ENCODE measurements around the gene GPC4.

GPC4 gene

GRCh38 chrX:133384454-133384853 is 30.8 kb downstream of the GPC4 start:
- Histone ChIP-seq H3K27ac (no peak overlapping the region), H3K4me3 (ENCODE audit: low read depth, low read length) (no peak overlapping the region), H3K36me3 (replicated peaks) (no peaks in the 10 kb centered on the region), H3K27me3 (replicated peaks) (no peaks in the 10 kb centered on the region)
- in situ Hi-C loops (cut with HindIII; ENCODE audit: low pct_ligation_motif_present, low sequenced_read_pairs) = no loop called here
- TF ChIP-seq CTCF (IDR thresholded peaks at IDR 0.05; ENCODE audit: low read depth, low read length, missing control alignments) = no peak
- no peak for DNase-seq

GRCh38 chrX:133380711-133381619 is 34.3 kb downstream of the GPC4 start:
- no peak for DNase-seq
- H3K27me3 ChIP-seq (replicated peaks) = no peaks in the 10 kb centered on the region
- no peak overlapping the region for H3K27ac ChIP-seq
- H3K36me3 ChIP-seq (replicated peaks) = no peaks in the 10 kb centered on the region
- in situ Hi-C loops (cut with HindIII; ENCODE audit: low pct_ligation_motif_present, low sequenced_read_pairs) = no loop called here
- H3K4me3 ChIP-seq (ENCODE audit: low read depth, low read length) = no peak overlapping the region
- TF ChIP-seq CTCF (IDR thresholded peaks at IDR 0.05; ENCODE audit: low read depth, low read length, missing control alignments) = no peak

- Histone ChIP-seq H3K27me3 (replicated peaks) (no peaks in the 10 kb centered on the region), H3K36me3 (replicated peaks) (no peaks in the 10 kb centered on the region), H3K27ac (no peak overlapping the region), H3K4me3 (ENCODE audit: low read depth, low read length) (no peak overlapping the region)
- DNase-seq = no peak
- no peak for TF ChIP-seq CTCF (IDR thresholded peaks at IDR 0.05; ENCODE audit: low read depth, low read length, missing control alignments)
- in situ Hi-C loops (cut with HindIII; ENCODE audit: low pct_ligation_motif_present, low sequenced_read_pairs) = no loop called here
Measured at GRCh38 chrX:133376422-133376821, 38.9 kb downstream of the GPC4 start.

GRCh38 chrX:133375615-133376340 is 39.5 kb downstream of the GPC4 start:
- no peak for DNase-seq
- in situ Hi-C loops (cut with HindIII; ENCODE audit: low pct_ligation_motif_present, low sequenced_read_pairs) = no loop called here

GRCh38 chrX:133374874-133375387 is 40.4 kb downstream of the GPC4 start:
- no peak for TF ChIP-seq CTCF (IDR thresholded peaks at IDR 0.05; ENCODE audit: low read depth, low read length, missing control alignments)
- H3K36me3 ChIP-seq (replicated peaks) = no peaks in the 10 kb centered on the region
- no peak for DNase-seq
- H3K27me3 ChIP-seq (replicated peaks) = no peaks in the 10 kb centered on the region
- no peak overlapping the region for H3K4me3 ChIP-seq (ENCODE audit: low read depth, low read length)
- in situ Hi-C loops (cut with HindIII; ENCODE audit: low pct_ligation_motif_present, low sequenced_read_pairs) = no loop called here
- H3K27ac ChIP-seq = no peak overlapping the region

More at GRCh38 chrX:133375615-133376340, 39.5 kb downstream of the GPC4 start:
- Histone ChIP-seq H3K36me3 (replicated peaks) (no peaks in the 10 kb centered on the region), H3K27ac (no peak overlapping the region), H3K4me3 (ENCODE audit: low read depth, low read length) (no peak overlapping the region), H3K27me3 (replicated peaks) (no peaks in the 10 kb centered on the region)
- TF ChIP-seq CTCF (IDR thresholded peaks at IDR 0.05; ENCODE audit: low read depth, low read length, missing control alignments) = no peak

All from brain microvascular endothelial cell (primary cell).